Body of pancreas (tissue), 4 donors: Measurements from ENCODE around the gene ACOX3. TPM values are rescaled to one million over a fixed set of nuclear protein-coding genes. Genes with fewer than 3 reads are reported as not detected.
A peak's percentile ranks its signal among the peaks of the same experiment; 100 is the strongest.

Experiments used
- ATAC-seq: fragments of 150-250 bp; one replicate; pipeline ENCODE4 v1.9.1; 2016
- DNase-seq, 4 donors: peaks; one replicate each; pipeline ENCODE4 v3.0.0-alpha.2; 2019
- H3K27ac ChIP-seq, 4 donors: fragments of 200-600 bp; sonication (generic); 1 replicate in 3 of 4; 2 replicates in 1 of 4; pipeline versions ENCODE4 v1.5.1 to v1.6.1; 2016 to 2019; ENCODE audit warnings: mild to moderate bottlenecking in 1 of 4, mixed read lengths in 1 of 4, moderate library complexity in 1 of 4
- H3K27me3 ChIP-seq, 2 donors: fragments of 200-600 bp; sonication (generic); one replicate each; pipeline ENCODE4 v1.6.0; 2016; ENCODE audit warnings: mild to moderate bottlenecking in 1 of 2
- H3K36me3 ChIP-seq, 2 donors: fragments of 200-600 bp; sonication (generic); replicated peaks in 1 of 2; 2 replicates each; pipeline ENCODE4 v1.5.1; 2016; ENCODE audit warnings: low read depth in 2 of 2; ENCODE audit not compliant: insufficient read depth in 1 of 2
- H3K4me1 ChIP-seq: fragments of 200-600 bp; sonication (generic); one replicate; pipeline ENCODE4 v1.6.0; 2016
- H3K4me3 ChIP-seq, 2 donors: fragments of 200-600 bp; sonication (generic); 1 replicate in 1 of 2; 2 replicates in 1 of 2; pipeline ENCODE4 v1.5.1; 2016 to 2019
- H3K9me3 ChIP-seq, 3 donors: fragments of 200-600 bp; sonication (generic); 1 replicate in 2 of 3; 2 replicates in 1 of 3; pipeline ENCODE4 v1.5.1; 2016
- POLR2A ChIP-seq, 3 donors: fragments of 450-650 bp; IDR thresholded peaks; one replicate each; pipeline ENCODE4 v1.6.1; 2016; ENCODE audit warnings: antibody characterized with exemption in 3 of 3, mild to moderate bottlenecking in 2 of 3
- WGBS, 2 donors: methylation state at CpG; one replicate each; pipeline ENCODE4 v1.1.5; 2017; 5-methylcytosine and 5-hydroxymethylcytosine counted together
- intact Hi-C: fragments of 100-400 bp; cut with DNase I; formaldehyde crosslinking; loops from one replicate; pipeline ENCODE4 v1.15.1; 2023
- total RNA-seq, 2 donors: library from RNA; depleted of rRNA; stranded (reverse); fragments of >200 nt; gene quantifications; one replicate each; pipeline ENCODE4 v1.1.0, GENCODE V29; 2016
- TF ChIP-seq, protein P1 (sequence below), 7 experiments: fragments of 450-650 bp in 4 of 7; fragments of 200-600 bp in 3 of 7; sonication (generic) in 3 of 7; IDR thresholded peaks; one replicate each; pipeline ENCODE4 v1.5.1; 2016 to 2019; ENCODE audit warnings: antibody characterized with exemption in 7 of 7

The ACOX3 gene
- total RNA-seq, 2 donors from 2014 or later: 18.4 to 23.4 TPM

DNA sequence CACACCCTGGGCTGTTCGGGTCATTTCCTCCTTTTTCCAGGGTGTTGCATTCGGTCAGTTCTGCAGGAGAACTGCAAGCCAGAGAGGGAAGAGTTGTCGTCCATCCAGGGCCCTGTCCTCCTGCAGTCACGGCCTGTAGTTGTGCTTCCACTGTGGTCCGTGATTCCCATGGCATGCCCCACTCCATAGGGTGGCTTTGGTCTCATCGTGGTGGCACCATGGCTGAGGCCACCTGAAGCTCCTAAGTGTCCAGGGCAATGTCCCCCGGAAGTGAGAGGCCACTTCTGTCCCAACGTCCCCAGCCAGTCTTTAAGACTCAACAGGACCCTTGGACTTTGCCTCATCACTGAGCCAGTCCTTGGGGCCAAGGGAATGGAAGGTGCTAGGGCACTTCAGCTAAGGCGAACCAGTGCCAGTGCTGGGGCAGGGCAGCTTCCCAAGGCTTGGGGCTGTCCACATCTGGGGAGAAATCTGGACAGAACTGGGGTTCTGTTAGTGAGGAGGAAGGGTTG lies 87.3 kb downstream of the ACOX3 start:
- H3K27ac ChIP-seq: no peak overlapping the region
- H3K4me3 ChIP-seq: no peak overlapping the region
- 64 to 84% methylated on average over 5 to 9 of the region's 9 CpGs for WGBS, 2 donors
- H3K4me1 ChIP-seq: no peaks in the 10 kb centered on the region
- no peak for ATAC-seq
- no peak for TF ChIP-seq POLR2A (IDR thresholded peaks at IDR 0.05)
- TF ChIP-seq, protein P1, sequence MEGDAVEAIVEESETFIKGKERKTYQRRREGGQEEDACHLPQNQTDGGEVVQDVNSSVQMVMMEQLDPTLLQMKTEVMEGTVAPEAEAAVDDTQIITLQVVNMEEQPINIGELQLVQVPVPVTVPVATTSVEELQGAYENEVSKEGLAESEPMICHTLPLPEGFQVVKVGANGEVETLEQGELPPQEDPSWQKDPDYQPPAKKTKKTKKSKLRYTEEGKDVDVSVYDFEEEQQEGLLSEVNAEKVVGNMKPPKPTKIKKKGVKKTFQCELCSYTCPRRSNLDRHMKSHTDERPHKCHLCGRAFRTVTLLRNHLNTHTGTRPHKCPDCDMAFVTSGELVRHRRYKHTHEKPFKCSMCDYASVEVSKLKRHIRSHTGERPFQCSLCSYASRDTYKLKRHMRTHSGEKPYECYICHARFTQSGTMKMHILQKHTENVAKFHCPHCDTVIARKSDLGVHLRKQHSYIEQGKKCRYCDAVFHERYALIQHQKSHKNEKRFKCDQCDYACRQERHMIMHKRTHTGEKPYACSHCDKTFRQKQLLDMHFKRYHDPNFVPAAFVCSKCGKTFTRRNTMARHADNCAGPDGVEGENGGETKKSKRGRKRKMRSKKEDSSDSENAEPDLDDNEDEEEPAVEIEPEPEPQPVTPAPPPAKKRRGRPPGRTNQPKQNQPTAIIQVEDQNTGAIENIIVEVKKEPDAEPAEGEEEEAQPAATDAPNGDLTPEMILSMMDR (IDR thresholded peaks at IDR 0.05): no peak
- H3K9me3 ChIP-seq: no peaks in the 10 kb centered on the region
- intact Hi-C loops: no loop called here
- H3K36me3 ChIP-seq: no peaks in the 10 kb centered on the region
- DNase-seq: peak in 2 of 4 donors; percentile 4 to 5
- H3K27me3 ChIP-seq: no peaks in the 10 kb centered on the region

DNA sequence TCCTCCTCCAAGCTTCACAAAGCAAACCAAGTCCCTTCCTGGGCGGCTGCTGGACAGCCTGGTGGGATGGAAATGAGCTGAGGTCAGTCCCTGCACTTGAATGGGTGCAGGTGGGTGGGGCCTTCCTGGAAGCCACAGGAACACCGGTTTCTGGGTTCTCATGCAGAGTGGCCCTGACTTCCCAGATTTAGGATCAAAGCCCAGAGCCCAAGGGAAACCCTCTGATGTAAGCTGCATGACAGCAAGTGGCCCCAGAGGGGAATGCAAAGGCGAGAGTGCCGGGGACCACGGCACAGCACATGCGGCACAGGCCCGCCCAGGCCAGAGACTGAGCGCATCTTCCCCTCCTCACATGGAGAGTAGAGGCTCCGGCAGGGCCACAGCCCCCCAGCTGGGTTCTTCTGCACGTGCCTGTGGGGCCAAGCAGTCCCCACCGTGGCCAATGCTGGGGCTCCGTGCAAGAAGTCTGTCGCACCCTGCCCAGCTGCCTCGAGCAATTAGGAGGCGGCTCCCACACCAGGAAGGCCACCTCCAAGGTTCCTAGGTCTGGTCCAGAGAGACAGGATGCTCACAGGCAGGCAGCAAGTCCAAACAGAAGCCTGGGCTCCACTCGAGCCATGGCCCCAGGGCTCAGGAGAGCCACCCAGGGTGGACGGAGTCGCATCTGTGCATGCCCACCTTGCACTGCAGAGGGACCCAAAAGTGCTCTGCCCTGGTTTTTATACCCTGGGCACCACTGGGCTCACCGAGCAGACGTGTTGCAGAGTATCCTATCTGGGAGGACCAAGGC lies 88.0 kb downstream of the ACOX3 start:
- Histone ChIP-seq H3K27me3 (no peaks in the 10 kb centered on the region), H3K4me3 (no peak overlapping the region), H3K27ac (no peak overlapping the region), H3K36me3 (no peaks in the 10 kb centered on the region), H3K4me1 (no peaks in the 10 kb centered on the region), H3K9me3 (no peaks in the 10 kb centered on the region)
- no peak for ATAC-seq
- no peak for TF ChIP-seq POLR2A (IDR thresholded peaks at IDR 0.05)
- TF ChIP-seq, protein P1 (IDR thresholded peaks at IDR 0.05): no peak
- intact Hi-C loops: no loop called here
- peak in 1 of 4 donors; percentile 8 for DNase-seq
- 72% methylated on average over 8 to 20 of the region's 20 CpGs for WGBS, 2 donors

DNA sequence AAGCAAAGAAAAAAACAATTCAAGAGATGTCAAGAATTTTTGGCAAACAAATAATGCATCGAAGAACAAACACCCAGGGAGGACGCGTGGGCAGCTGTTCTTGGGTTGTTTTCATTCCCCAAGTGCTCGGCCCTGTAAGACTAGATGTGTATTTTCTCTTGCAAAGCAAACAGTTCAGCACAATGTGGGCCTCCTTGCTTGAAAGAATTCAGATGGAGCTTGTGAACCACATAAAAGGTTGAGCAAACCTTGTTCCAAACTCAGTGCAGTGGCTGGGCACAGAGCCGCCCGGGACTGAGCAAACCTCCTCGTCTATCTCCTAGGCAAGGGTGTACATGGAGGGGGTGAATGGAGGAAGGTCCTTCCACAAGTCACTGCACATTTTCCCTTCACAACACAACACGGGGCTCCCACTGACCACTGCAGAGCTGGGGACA lies 88.6 kb downstream of the ACOX3 start:
- TF ChIP-seq, protein P1 (IDR thresholded peaks at IDR 0.05): no peak
- TF ChIP-seq POLR2A (IDR thresholded peaks at IDR 0.05): no peak
- WGBS, 2 donors: 23 to 36% methylated on average over 8 of the region's 8 CpGs
- DNase-seq (peak in 1 of 4 donors; percentile 31), ATAC-seq (no peak)
- intact Hi-C loops: no loop called here
- Histone ChIP-seq H3K27ac (no peak overlapping the region), H3K4me1 (no peaks in the 10 kb centered on the region), H3K9me3 (no peaks in the 10 kb centered on the region), H3K36me3 (no peaks in the 10 kb centered on the region), H3K27me3 (no peaks in the 10 kb centered on the region), H3K4me3 (no peak overlapping the region)

DNA sequence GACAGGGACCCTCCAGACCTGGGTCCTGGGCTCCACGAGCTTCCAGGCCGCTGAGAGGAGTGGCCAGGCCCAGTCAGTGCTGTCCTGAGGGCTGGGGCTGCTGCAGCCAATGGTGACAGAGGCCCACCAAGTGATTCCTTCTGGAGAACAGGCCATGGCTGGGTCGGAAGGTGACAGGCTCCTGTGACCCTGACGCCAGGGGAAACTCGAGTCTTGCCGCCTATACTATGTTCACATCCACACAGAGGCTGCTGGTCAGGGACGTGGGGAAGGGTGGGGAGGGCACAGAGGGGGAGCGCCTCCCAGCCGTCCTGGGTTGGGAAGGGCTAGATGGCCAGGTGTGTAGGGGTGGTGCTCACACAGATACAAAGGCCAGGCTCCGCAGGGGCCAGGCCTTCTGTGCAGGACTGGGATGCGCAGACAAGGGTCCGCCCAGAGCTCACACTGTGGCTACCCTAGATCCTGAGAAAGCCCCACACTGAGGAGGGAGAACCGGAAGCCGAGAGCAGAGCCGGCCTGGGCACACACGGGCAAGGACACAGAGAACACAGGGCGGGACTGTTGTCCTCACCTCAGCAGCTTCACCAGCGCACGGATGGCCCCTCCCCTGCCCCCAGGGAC lies 89.6 kb downstream of the ACOX3 start:
- H3K4me1 ChIP-seq: no peaks in the 10 kb centered on the region
- DNase-seq (no peak), ATAC-seq (no peak)
- H3K27me3 ChIP-seq: no peaks in the 10 kb centered on the region
- WGBS, 2 donors: 51 to 80% methylated on average over 10 to 19 of the region's 19 CpGs
- H3K4me3 ChIP-seq: no peak overlapping the region
- TF ChIP-seq, protein P1 (IDR thresholded peaks at IDR 0.05): no peak
- TF ChIP-seq POLR2A (IDR thresholded peaks at IDR 0.05): no peak
- H3K36me3 ChIP-seq: no peaks in the 10 kb centered on the region
- no peaks in the 10 kb centered on the region for H3K9me3 ChIP-seq
- intact Hi-C loops: no loop called here
- no peak overlapping the region for H3K27ac ChIP-seq
